ENCODE measurements around the gene NAP1L1.

DNA sequence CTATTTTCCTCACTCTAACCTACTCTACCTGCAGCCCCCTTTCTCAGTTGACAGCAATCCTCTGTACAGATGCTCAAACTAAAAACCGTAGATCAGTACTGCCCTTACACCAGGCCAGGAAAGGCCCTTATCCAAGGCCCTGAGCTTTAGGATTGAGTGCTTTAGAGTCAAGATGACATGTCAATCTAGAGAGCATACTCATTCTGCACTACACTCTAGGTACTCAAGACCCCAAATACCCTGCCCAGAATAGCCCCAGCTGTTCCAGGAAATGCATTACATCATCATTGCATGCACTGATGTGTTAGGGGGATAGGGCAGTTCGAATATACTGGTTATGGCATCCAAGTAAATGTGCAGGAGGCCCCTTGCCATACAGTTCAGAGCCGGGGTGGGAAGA, 49.4 kb downstream of the NAP1L1 start:
- TF ChIP-seq CTCF (conservative IDR thresholded peaks at IDR 0.05), result no peak
- no peak for TF ChIP-seq ZFX (IDR thresholded peaks at IDR 0.05)

All from C4-2B (cell line).